GM08714 (cell line): Measurements from ENCODE around the gene CCDC106.
A peak's percentile ranks its signal among the peaks of the same experiment; 100 is the strongest.

Experiments
- H3K4me3 ChIP-seq: fragments of 200-500 bp; sonication (Bioruptor generic); 2 replicates; pipeline ENCODE4 v1.5.1; 2014; ENCODE audit warnings: mild to moderate bottlenecking, low read length, inconsistent platforms
- ZNF274 ChIP-seq: IDR thresholded peaks from 2 replicates; pipeline ENCODE4 v1.6.1; 2012; ENCODE audit warnings: mild to moderate bottlenecking, low read depth, low read length

Gene CCDC106

DNA sequence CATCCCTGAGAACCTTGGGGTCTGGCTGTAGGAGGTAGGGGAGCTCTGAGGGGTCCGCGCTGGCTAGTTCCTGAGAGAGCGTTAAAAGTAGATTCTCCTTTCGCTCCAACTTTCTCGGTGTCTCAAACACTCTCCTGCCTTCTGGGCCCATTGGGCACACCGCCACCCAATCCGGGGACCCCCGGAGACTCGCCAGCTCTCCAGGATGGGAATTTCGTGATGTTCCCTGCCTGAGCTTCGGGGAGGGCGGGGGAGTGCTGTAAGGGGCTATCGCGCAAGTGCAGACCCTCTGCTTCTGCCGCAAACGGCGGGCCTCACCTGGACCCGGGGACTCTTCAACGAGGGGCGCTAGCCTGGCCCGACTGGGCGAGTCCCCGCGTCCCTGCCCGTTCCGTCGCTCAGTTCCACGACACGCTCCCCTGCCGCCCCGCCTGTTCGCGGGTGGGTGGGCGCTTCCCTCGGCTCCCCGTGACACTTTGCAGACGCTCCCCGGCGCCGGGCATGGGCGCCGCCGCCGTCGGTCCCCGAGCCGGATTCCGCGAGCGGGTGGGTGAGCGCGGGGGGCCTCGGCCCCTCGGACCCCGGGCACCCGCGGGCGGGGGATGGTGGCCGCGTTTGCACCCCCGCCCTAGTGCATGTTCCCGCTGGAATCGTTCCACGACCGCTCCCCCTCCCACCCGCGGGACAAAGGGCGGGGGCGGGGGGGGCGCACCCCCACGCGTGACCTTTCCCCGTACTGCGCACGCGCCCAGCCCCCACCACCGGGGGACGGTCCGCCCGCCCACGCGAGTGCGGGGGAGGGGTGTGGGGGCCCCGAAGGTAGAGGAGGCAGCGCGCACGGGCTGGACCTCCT, at the start of gene CCDC106:
Gene CCDC106 (plus strand): TSS at position 481 of the 853 bp plus-strand sequence. CDS start 835 bp downstream, outside the sequence.
- H3K4me3 ChIP-seq, result peak within 1 kb of the TSS; percentile 69
- no peak for TF ChIP-seq ZNF274

DNA sequence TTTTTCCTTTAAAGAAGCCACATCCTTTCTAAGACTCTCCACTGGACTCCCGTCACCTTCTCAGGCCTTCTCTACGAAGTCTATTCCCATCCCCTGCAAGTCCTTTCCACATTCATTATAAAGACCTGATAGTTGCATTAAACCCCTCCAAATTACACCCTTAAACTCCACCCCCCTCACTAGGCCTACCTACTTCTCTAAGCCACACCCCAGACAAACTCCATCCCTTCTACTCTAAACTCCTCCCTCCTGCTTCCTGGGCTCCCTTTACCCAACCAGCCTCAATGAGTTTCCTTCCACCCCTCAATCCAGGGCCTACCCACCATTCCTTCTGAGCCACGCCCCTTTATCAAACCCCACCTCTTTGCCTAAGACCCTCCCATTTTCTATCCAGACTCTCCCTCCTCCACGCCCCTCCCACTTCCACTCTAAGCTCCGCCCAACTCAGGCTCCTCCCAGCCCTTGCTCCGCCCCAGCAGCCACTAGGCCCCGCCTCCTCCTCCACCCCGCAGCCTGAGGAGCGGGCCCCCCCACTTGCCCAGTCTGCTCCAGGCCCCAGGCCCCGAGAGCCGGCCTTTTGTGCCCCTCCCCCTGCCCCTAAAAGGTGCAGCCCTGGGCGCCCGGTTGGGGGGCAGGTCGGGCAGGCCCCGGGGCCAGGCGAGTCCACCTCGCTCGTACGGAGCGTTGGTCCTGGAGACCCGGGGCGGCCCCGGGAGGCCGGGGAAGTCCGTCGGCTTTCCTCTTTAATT, 49.1 kb upstream of the CCDC106 start:
- no peak for TF ChIP-seq ZNF274
- H3K4me3 ChIP-seq, result peak overlapping the region; percentile 84; the same call in 1 of the 2 replicates

DNA sequence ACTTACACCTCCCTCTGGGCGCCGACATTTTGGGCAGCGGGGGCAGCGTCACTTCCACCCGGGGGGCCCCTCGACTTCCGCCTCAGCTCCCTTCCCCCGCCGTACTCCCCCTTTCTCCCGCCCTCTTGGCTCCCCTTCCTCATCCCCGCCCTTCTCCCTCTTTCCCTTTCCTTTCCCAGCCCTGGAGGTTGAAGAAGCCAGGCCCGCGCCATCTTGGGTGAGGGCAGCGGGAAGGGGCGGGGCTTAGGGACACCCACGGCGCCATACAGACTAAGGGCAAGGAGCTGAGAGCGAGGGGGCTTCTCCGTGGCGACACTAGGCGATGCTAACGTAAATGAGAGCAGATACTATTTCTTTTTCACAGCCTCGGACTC, 48.6 kb upstream of the CCDC106 start, which contains the start of gene FIZ1:
Gene FIZ1 (minus strand): TSS at position 50 of the 374 bp plus-strand sequence. CDS start 1,652 bp downstream, outside the sequence.
- no peak for TF ChIP-seq ZNF274
- peak within 1 kb of the TSS; percentile 84 for H3K4me3 ChIP-seq

DNA sequence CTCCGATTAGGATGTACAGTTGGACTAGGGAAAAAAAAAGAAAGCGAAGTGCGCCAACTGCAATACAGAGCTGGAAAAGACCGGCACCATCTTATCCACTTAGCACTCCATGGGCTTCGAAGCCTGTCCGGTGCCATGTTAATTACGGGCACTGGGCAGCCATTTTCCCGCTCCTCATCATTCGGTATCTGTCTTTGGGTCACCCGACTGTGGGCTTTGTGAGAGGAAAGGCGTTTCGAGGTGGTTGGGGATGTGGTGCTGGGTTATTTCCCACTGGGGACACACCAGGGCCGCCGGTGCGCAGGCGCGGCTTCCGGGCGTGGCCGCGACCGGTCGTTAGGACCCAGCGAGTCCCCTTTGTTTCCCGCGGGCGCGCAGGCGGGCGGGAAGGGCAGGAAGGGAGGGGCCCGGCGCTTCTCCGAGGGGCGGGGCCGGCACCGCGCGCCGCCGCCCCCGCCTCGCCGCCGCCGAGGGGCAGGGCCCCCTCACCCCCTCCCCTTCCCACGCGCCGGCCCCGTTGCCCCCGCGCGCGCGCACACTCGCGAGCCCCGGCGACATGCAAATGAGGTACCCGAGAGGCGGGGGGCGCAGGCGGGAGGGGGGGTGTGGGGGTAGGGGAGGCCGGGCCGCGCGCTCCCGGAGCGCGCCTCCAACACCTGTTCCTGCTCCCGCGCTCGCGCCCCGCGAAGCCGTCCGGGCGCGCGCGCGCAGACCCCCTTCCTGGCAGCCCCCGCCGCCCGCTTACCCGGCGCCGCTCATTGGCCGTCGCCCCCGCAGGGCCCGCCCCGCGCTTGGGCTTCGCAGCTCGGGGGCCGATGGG, 48.0 kb upstream of the CCDC106 start, which contains the start of gene ZNF524:
Gene ZNF524 (plus strand): TSS at position 447 of the 820 bp plus-strand sequence. CDS start 1,825 bp downstream, outside the sequence.
- no peak for TF ChIP-seq ZNF274

DNA sequence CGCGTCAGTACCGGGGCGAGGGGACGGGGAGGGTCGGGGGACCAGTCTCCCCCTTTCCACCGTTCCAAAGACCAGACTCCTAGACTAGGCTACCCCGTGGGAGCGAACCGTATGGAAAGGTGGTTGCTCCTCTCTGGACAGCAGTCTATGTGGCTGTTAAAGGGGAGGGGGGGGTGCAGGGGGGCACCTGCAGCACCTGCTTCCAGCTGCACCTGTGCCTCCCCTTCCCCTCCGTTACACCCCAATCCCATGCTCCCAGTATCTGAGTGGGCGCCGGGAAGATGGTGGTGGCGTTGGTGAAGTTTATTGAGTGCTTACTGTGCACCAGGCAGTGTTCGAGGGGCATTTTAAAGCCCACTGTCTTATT, 47.4 kb upstream of the CCDC106 start:
- peak overlapping the region; percentile 84 for H3K4me3 ChIP-seq
- TF ChIP-seq ZNF274, result no peak

More for the DNA sequence above, 48.0 kb upstream of the CCDC106 start, which contains the start of gene ZNF524:
- H3K4me3 ChIP-seq, result peak within 1 kb of the TSS; percentile 84

DNA sequence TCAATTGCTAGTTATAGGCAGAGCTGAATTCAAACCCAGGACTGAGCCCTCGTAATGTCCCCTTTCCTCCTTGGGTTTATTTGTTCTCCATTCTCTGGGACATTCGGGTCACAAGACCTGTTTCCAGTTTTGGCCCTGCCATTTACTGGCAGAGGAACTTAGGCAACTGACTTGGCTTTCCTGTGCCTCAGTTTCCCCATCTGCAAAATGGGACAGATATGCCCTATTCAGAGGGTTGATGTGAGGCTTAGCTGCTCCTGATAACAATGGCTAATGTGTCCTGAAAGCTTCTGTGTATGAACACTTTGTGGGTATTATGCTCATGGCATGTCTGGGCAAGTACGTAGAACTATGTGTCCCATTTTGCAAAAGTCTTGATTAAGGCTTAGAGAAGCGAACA, 46.9 kb upstream of the CCDC106 start:
- peak overlapping the region; percentile 84 for H3K4me3 ChIP-seq
- TF ChIP-seq ZNF274, result no peak

DNA sequence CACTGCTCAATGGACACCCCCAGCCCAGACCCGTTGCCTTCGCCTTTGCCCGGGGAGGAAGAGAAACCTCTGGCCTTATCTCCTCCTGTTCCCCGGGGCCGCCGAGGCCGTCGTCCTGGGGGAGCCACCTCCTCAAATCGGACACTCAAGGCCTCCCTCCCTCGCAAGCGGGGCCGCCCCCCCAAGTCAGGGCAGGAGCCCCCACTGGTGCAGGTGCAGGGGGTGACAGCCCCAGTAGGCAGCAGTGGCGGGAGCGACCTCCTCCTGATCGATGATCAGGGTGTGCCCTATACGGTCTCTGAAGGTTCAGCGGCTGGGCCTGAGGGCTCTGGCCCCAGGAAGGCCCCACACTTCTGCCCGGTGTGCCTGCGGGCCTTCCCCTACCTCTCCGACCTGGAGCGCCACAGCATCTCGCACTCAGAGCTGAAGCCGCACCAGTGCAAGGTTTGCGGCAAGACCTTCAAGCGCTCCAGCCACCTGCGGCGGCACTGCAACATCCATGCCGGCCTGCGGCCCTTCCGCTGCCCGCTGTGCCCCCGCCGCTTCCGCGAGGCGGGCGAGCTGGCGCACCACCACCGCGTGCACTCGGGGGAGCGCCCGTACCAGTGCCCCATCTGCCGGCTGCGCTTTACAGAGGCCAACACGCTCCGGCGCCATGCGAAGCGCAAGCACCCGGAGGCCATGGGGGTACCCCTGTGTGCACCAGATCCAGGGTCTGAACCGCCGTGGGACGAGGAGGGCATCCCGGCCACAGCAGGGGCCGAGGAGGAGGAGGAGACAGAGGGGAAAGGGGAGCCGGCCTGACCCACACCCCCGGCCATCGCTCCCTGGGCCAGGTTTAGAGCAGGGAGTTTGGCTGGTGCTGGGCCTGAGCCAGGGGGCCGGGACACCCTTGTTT, 45.7 kb upstream of the CCDC106 start:
- no peak for TF ChIP-seq ZNF274

DNA sequence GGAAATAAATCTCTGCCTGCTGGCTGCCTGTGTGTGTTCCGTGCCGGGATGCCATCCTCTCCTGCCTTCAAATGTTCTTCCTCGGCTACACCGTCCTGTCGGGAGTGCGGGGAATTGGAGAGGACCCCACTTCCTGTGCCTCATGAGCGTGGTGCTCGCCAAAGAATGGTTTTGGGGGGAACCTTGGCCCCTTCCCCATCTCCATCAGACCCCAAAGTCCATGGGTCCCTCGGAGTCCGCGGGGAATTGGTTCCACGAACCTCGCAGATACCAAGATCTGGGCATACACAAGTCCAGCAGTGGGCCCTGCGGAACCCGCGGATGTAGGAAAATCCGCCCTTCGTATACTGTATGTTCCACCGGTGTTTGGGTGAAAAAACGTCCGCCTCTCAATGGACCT, 44.9 kb upstream of the CCDC106 start:
- no peak for TF ChIP-seq ZNF274
- no peak overlapping the region for H3K4me3 ChIP-seq

More for the DNA sequence above, 45.7 kb upstream of the CCDC106 start:
- no peak overlapping the region for H3K4me3 ChIP-seq

DNA sequence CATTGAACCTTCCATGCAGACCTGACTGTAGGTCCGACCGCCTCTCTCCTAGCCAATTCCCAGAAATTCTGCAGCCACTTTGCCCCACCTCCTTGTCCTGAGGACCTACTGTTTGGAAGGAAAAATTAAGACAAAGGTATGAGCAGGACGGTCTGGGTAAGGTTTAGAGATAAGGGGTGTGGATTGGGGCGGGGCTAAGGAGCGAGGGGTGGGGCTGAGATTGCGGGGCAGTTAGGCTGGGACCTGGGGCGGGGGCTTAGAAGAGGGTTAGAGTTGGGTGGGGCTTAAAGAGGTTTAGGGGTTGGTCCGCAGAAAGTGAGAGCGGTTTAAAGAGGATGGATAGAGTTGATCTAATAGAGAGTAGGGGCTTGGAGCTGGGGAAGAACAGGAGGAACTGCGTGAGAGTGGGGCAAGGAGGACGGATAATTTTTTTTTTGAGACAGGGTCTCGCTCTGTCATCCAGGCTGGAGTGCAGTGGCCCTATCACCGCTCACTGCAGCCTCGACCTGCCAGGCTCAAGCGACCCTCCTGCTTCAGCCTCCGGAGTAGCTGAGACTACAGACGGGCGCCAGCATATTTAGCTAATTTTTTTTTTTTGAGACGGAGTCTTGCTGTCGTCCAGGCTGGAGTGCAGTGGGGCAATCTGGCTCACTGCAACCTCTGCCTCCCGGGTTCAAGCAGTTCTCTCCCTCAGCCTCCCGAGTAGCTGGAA, 44.3 kb upstream of the CCDC106 start:
- no peak overlapping the region; the same call in 1 of the 2 replicates for H3K4me3 ChIP-seq

DNA sequence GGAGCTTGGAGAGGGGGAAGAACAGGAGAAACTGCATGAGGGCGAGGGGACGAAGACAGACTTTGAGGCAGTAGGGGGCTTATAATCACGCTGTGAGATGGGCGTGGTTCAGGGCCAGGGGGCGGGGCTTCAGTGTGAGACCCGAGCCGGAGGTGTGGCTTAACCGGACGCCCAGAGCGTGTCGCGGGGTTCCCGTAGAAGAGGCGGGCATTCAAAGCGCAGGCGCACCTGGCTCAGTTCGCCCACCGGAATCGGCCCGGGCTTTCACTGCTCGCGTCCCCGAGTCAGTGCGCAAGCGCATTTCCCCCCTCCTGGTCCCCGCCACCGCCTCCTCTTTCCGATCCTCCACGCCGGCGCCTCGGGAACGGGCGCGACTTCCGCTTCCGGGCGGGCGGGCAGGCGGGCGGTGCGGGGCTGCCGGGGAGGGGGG, 42.8 kb upstream of the CCDC106 start:
- H3K4me3 ChIP-seq, result peak overlapping the region; percentile 92; the same call in 1 of the 2 replicates
- no peak for TF ChIP-seq ZNF274

More for the DNA sequence above, 44.3 kb upstream of the CCDC106 start:
- no peak for TF ChIP-seq ZNF274

DNA sequence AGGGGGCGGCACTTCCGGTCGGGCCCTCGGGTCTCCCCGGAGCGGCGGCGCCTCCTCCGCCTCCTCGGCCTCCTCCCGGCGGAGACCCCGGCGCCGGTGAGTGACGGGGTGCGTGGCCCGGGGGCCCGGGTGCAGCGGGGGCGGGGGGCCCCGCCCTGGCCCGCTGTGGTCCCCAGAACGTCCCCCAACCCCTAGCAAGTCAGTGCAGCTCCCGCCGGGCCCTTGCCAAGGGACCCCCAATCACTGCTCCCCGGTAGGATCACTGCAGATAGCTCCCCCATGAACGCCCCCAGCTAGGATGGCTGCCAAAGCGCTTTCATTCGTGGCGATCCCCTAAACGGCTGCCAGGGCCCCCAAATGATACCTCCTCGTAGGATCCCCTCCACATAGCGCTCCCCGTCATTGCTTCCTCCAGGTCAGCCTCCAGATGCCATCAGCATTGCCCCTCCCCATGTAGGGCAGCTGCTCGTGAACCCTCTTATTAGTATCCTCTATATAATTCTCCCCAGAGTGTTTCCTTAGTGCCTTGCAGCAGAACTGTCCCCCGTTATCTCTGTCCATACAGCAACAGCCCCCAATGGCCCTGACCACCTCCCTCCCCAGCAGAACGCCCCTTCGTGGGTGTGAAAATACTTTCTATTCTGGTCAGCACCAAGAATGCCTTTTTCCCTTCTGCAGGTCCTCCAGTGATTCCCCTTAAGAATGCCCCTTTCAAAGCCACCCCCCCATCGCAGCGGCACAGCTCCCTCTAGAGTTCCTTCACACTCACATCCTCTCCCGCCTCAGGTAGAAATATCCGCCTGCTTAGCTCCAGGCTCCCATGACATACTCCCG, 42.2 kb upstream of the CCDC106 start, which contains the start of gene ZNF865:
Gene ZNF865 (plus strand): TSS at position 11 of the 834 bp plus-strand sequence. CDS start 7,972 bp downstream, outside the sequence.
- no peak for TF ChIP-seq ZNF274
- H3K4me3 ChIP-seq, result peak within 1 kb of the TSS; percentile 92

DNA sequence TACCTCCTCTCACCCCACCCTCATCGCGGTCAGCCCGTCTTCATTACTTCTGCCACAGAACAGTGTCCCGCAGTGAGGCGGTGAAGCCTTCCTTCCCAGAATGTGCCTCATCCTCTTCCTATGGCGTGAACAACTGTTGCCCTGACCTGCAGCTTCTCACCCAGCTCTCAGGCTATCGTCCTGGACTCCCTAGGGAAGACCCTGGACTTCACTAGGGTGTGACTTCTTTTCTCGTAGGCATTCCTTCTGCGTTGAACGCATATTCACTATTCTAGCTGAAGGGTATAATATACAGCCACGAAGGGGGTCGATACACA, 41.6 kb upstream of the CCDC106 start:
- peak overlapping the region; percentile 92; the same call in 1 of the 2 replicates for H3K4me3 ChIP-seq
- no peak for TF ChIP-seq ZNF274
